Muscle layer of duodenum (tissue), 2 donors: ENCODE measurements around the gene ABCG1.

ENCODE experiments used
- H3K27ac ChIP-seq: one replicate; pipeline ENCODE4 v1.7.0; 2013; ENCODE audit warnings: mild to moderate bottlenecking, low read length
- H3K27me3 ChIP-seq: one replicate; pipeline ENCODE4 v1.7.0; 2013; ENCODE audit warnings: low read depth, mild to moderate bottlenecking, control low read depth, low read length
- H3K36me3 ChIP-seq, 2 donors: one replicate each; pipeline ENCODE4 v1.7.0; 2013; ENCODE audit warnings: low read length in 2 of 2, control low read depth in 1 of 2, mild to moderate bottlenecking in 1 of 2; ENCODE audit not compliant: insufficient read depth in 2 of 2, control insufficient read depth in 1 of 2
- H3K4me1 ChIP-seq, 2 donors: one replicate each; pipeline ENCODE4 v1.7.0; 2013; ENCODE audit warnings: low read length in 2 of 2, mild to moderate bottlenecking in 2 of 2, control low read depth in 1 of 2, moderate library complexity in 1 of 2; ENCODE audit not compliant: insufficient read depth in 2 of 2, control insufficient read depth in 1 of 2
- H3K4me3 ChIP-seq, 2 donors: one replicate each; pipeline ENCODE4 v1.7.0; 2013; ENCODE audit warnings: low read length in 2 of 2, low read depth in 1 of 2, mild to moderate bottlenecking in 1 of 2
- H3K9me3 ChIP-seq, 2 donors: one replicate each; pipeline ENCODE4 v1.7.0; 2013; ENCODE audit warnings: low read length in 2 of 2, control low read depth in 1 of 2, mild to moderate bottlenecking in 1 of 2; ENCODE audit not compliant: control insufficient read depth in 1 of 2
- donor health status: healthy.

Gene ABCG1

DNA sequence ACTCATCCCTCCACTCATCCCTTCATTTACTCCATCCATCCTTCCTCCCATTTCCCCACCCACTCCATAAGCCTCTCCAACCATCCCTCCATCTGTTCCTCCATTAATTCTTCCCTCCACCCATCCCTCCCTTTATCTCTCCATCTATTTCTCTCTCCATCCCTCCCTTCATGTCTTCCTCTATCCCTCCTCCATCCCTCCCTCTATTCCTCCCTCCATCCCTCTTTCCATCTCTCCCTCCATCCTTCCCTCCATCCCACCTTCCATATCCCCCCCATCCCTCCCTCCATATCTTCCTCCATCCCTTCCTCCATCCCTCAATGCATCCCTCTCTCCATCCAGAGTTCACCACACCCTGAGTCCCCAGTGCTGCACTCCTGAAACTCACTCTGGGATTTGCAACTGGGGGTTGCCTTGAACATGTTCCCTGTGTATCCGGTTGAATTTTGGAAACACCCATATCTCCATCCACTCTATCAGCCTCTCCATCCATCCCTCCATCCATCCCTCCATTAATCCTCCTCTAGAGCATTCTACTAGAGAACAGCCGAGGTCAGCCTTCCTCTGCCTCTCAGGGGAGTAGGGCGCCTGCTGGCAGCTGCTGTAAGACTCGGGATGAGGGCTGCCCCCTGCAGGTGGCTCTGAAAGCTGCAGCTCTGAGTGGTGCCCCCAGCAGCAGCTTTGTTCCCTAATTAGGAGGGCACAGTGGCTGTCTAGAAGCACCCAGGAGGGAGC lies 39.4 kb downstream of the ABCG1 start:
- Histone ChIP-seq H3K36me3 (no peaks in the 10 kb centered on the region), H3K27me3 (no peaks in the 10 kb centered on the region), H3K27ac (no peak overlapping the region), H3K9me3 (no peaks in the 10 kb centered on the region), H3K4me1 (peaks cover 0 to 36% of the 10 kb centered on the region in 2 donors), H3K4me3 (no peak overlapping the region)

DNA sequence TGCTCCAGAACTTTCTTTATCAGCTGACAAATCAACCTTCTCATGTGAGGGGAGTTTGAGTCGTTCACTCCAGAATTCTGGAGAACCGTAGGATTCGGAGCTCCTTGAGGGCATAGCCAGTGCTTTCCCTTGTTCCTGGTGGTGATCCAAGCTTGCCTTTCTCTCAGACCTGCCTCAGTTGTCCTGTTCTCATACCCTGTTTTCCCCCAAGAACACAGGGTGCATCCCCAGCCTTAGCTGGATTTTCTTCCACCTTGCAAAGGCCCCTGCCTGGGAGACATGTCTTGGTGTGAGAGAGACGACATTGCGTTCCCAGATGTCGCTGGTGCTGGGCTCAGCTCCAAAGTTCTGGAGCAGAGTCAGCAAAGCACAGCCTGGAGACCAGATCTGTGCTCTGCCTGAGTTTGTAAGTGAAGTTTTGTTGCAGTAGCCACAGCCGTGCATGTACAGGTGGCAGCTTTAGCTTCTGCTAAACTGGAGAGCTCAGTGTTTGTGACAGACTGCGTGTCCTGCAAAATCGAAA lies 40.0 kb downstream of the ABCG1 start:
- H3K9me3 ChIP-seq: no peaks in the 10 kb centered on the region
- H3K4me3 ChIP-seq: no peak overlapping the region
- peaks cover 0 to 36% of the 10 kb centered on the region in 2 donors for H3K4me1 ChIP-seq
- H3K27ac ChIP-seq: no peak overlapping the region
- no peaks in the 10 kb centered on the region for H3K36me3 ChIP-seq
- no peaks in the 10 kb centered on the region for H3K27me3 ChIP-seq

- Histone ChIP-seq H3K9me3 (no peaks in the 10 kb centered on the region), H3K27ac (no peak overlapping the region), H3K27me3 (no peaks in the 10 kb centered on the region), H3K4me3 (no peak overlapping the region), H3K4me1 (peaks cover 0 to 36% of the 10 kb centered on the region in 2 donors), H3K36me3 (no peaks in the 10 kb centered on the region)
These were observed 41.2 kb downstream of the ABCG1 start for GRCh38 chr21:42260121-42260520.

DNA sequence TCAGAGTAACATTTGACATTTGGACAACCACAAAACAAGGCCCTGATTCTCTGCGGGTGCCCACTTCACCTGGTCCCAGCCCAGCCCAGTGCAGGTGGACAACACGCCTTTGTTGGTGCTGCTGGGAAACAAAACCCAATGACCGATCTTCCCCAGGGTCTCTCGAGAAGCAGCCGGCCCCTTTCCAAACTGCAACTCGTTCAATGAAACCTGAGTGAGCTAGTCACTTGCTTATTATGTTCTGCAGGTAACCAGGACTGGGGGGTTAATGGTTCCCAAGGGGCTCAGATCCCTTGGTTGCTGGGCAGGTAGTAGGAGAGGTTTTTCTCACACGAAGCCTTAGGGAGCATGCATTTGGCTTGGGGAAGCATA lies 42.9 kb downstream of the ABCG1 start:
- H3K36me3 ChIP-seq: no peaks in the 10 kb centered on the region
- peaks cover 0 to 36% of the 10 kb centered on the region in 2 donors for H3K4me1 ChIP-seq
- H3K4me3 ChIP-seq: no peak overlapping the region
- no peaks in the 10 kb centered on the region for H3K9me3 ChIP-seq
- no peaks in the 10 kb centered on the region for H3K27me3 ChIP-seq
- no peak overlapping the region for H3K27ac ChIP-seq

- no peaks in the 10 kb centered on the region for H3K9me3 ChIP-seq
- H3K4me1 ChIP-seq: peaks cover 0 to 30% of the 10 kb centered on the region in 2 donors
- H3K36me3 ChIP-seq: no peaks in the 10 kb centered on the region
- H3K27me3 ChIP-seq: no peaks in the 10 kb centered on the region
- H3K27ac ChIP-seq: no peak overlapping the region
- H3K4me3 ChIP-seq: no peak overlapping the region
These were observed 43.9 kb downstream of the ABCG1 start for GRCh38 chr21:42262831-42263231.

GRCh38 chr21:42263591-42264131 lies 44.7 kb downstream of the ABCG1 start:
- Histone ChIP-seq H3K36me3 (no peaks in the 10 kb centered on the region), H3K27ac (no peak overlapping the region), H3K4me1 (peaks cover 0 to 29% of the 10 kb centered on the region in 2 donors)

DNA sequence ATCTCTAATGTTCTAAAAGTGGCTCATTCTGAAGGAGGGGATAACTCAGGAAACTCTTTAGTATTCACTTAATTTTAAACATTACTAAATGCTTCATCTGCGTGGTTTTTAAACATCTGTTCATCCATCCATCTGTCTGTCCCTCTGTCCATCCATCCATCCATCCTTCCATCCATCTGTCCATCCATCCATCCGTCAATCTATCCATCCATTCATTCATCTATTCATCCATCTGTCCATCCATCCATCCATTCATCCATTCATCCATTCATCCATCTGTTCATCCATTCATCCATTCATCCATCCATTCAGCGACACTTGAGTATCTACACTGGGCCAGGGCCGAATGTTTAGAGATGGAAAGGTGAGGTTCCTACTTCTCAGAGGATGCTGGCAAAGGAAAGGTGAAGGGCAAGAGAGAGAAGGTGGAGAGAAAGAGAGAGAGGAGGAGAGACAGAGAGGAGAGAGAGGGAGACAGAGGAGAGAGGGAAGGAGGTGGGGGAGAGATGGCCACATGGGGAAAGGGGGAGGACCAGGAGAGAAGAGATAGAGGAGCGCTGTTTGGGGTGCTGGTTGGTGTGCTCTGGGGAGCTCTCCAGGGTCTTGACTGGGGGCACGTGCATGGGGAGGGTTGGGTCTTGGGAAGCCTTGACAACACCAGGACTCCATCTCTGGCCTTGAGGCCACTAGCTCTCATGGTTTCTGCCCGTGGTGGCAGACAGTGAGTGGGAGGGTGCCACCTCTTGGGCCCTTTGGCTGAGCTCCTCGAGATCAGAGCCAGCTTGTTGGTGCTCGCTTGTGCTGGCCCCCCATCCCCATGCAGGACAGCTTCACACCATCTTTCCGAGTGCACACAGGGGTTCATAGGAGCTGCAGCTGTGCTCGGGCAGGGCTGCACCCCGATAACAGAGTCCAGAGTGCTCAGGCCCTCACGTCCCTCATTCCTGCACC lies 45.6 kb downstream of the ABCG1 start:
- Histone ChIP-seq H3K4me1 (peaks cover 0 to 20% of the 10 kb centered on the region in 2 donors), H3K4me3 (no peak overlapping the region), H3K36me3 (no peaks in the 10 kb centered on the region), H3K27me3 (no peaks in the 10 kb centered on the region), H3K9me3 (no peaks in the 10 kb centered on the region), H3K27ac (no peak overlapping the region)

More at GRCh38 chr21:42263591-42264131, 44.7 kb downstream of the ABCG1 start:
- Histone ChIP-seq H3K27me3 (no peaks in the 10 kb centered on the region), H3K9me3 (no peaks in the 10 kb centered on the region), H3K4me3 (no peak overlapping the region)

DNA sequence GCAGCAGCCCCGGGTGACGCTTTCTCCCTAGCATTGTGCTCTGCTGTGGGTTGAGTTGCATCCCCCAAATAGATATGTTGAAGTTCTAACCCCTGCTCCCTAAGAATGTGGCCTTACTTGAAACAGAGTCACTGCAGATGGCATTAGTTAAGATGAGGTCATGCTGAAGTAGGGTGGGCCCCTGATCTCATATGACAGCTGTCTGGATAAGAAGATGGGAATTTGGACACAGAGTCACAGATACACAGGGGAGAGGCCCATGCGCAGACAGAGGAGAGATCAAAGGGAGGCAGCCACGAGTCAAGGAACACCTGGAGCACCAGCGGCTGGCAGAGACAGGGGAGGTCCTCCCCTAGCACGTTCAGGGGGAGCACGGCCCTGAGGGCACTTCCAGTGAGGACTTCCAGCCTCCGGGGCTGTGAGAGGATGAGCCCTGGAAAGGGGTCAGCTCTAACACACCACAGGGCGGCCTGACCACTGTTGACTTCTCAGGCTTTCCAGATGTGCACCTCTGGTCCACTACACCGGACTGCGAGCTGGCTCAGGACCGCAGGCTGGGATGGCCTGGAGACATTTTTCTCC lies 46.4 kb downstream of the ABCG1 start:
- H3K4me3 ChIP-seq: no peak overlapping the region
- H3K27ac ChIP-seq: no peak overlapping the region
- no peaks in the 10 kb centered on the region for H3K27me3 ChIP-seq
- H3K36me3 ChIP-seq: no peaks in the 10 kb centered on the region
- peaks cover 0 to 20% of the 10 kb centered on the region in 2 donors for H3K4me1 ChIP-seq
- no peaks in the 10 kb centered on the region for H3K9me3 ChIP-seq

- Histone ChIP-seq H3K4me3 (no peak overlapping the region), H3K4me1 (peaks cover 0 to 12% of the 10 kb centered on the region in 2 donors), H3K36me3 (no peaks in the 10 kb centered on the region), H3K27me3 (no peaks in the 10 kb centered on the region), H3K9me3 (no peaks in the 10 kb centered on the region), H3K27ac (no peak overlapping the region)
These were observed 48.1 kb downstream of the ABCG1 start for GRCh38 chr21:42266971-42267556.

- Histone ChIP-seq H3K27ac (no peak overlapping the region), H3K36me3 (peaks cover 0 to 11% of the 10 kb centered on the region in 2 donors)
These were observed 50.4 kb downstream of the ABCG1 start for GRCh38 chr21:42269386-42269785.

More at GRCh38 chr21:42269386-42269785, 50.4 kb downstream of the ABCG1 start:
- Histone ChIP-seq H3K4me3 (no peak overlapping the region), H3K9me3 (no peaks in the 10 kb centered on the region), H3K27me3 (no peaks in the 10 kb centered on the region), H3K4me1 (peaks cover 0 to 4% of the 10 kb centered on the region in 2 donors)
